Breast epithelium (tissue), 4 donors: ENCODE data around the gene COX18. TPM values are rescaled to one million over a fixed set of nuclear protein-coding genes. Genes with fewer than 3 reads are reported as not detected.
A peak's percentile ranks its signal among the peaks of the same experiment; 100 is the strongest.

ENCODE experiments used
- DNase-seq, 2 donors: peaks; one replicate each; pipeline ENCODE4 v3.0.0-alpha.2; 2019; ENCODE audit warnings: low spot score in 2 of 2
- H3K27ac ChIP-seq, 2 donors: fragments of 200-600 bp; sonication (generic) in 1 of 2; one replicate each; pipeline ENCODE4 v1.5.1; 2016 to 2019; ENCODE audit warnings: mild to moderate bottlenecking in 1 of 2
- H3K27me3 ChIP-seq, 2 donors: fragments of 200-600 bp; sonication (generic) in 1 of 2; one replicate each; pipeline versions ENCODE4 v1.5.1 to v1.6.0; 2017 to 2019; ENCODE audit warnings: control low read depth in 1 of 2, mild to moderate bottlenecking in 1 of 2
- H3K36me3 ChIP-seq: fragments of 200-600 bp; one replicate; pipeline ENCODE4 v1.5.1; 2019
- H3K4me1 ChIP-seq, 2 donors: fragments of 200-600 bp; sonication (generic); one replicate each; pipeline ENCODE4 v1.5.1; 2016 to 2019; ENCODE audit warnings: control low read depth in 1 of 2
- H3K4me3 ChIP-seq, 3 donors: fragments of 200-600 bp; sonication (generic); 1 replicate in 2 of 3; 2 replicates in 1 of 3; pipeline ENCODE4 v1.5.1; 2016 to 2019; ENCODE audit warnings: mild to moderate bottlenecking in 3 of 3, moderate library complexity in 2 of 3
- H3K9me3 ChIP-seq, 2 donors: fragments of 200-600 bp; sonication (generic) in 1 of 2; one replicate each; pipeline ENCODE4 v1.5.1; 2016 to 2019; ENCODE audit warnings: control low read depth in 1 of 2
- POLR2A ChIP-seq: fragments of 450-650 bp; IDR thresholded peaks from one replicate; pipeline ENCODE4 v1.6.1; 2016; ENCODE audit warnings: antibody characterized with exemption, mild to moderate bottlenecking, moderate library complexity
- POLR2AphosphoS5 ChIP-seq, 3 donors: sonication (generic); formaldehyde crosslinking; IDR thresholded peaks; one replicate each; pipeline ENCODE4 v1.6.1; 2017; ENCODE audit warnings: antibody characterized with exemption in 3 of 3
- intact Hi-C: fragments of 100-400 bp; cut with DNase I; formaldehyde crosslinking; loops from one replicate; pipeline ENCODE4 v1.15.1; 2023; ENCODE audit warnings: low total_unique reads
- total RNA-seq, 3 donors: library from RNA; depleted of rRNA; stranded (reverse); fragments of >200 nt; gene quantifications; one replicate each; pipeline ENCODE4 v1.1.0, GENCODE V29; 2016
- TF ChIP-seq, protein P1 (sequence below), 3 donors: fragments of 450-650 bp; IDR thresholded peaks; one replicate each; pipeline ENCODE4 v1.5.1; 2016 to 2017; ENCODE audit warnings: antibody characterized with exemption in 3 of 3, mild to moderate bottlenecking in 3 of 3, moderate library complexity in 3 of 3

Gene COX18
- total RNA-seq, 3 donors from 2014 or later = 18.0 to 33.4 (median 19.0) TPM

DNA sequence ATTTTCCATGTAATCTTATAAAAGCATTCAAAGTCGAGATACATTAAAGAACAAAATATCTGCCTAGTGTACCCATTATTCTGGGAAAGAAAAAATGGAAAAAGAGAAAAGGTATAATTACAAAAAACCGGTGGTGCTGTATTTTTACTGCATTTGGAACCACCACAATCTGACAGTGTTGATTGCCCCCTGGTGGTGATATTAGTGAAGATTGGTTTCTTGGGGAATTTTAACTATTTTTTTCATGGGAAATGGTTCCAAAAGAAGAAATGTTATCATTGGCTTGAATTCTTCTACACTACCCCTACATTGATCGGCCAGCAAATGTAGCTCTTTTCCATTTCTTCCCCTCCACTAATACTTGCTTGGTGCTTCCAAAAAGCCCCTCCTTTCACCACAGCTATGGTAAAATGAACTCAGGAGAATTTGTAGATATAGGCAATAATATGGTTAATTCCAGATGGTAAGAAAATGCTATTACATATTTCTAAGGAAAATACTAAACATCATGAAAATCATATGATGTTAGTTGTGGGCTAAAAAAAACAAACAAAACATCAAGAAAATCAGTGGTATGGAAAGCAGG lies 50.0 kb downstream of the COX18 start:
- H3K27me3 ChIP-seq = no peaks in the 10 kb centered on the region
- H3K27ac ChIP-seq = no peak overlapping the region
- no peak overlapping the region for H3K4me3 ChIP-seq
- H3K9me3 ChIP-seq = no peaks in the 10 kb centered on the region
- intact Hi-C loops = no loop called here
- TF ChIP-seq, protein P1, sequence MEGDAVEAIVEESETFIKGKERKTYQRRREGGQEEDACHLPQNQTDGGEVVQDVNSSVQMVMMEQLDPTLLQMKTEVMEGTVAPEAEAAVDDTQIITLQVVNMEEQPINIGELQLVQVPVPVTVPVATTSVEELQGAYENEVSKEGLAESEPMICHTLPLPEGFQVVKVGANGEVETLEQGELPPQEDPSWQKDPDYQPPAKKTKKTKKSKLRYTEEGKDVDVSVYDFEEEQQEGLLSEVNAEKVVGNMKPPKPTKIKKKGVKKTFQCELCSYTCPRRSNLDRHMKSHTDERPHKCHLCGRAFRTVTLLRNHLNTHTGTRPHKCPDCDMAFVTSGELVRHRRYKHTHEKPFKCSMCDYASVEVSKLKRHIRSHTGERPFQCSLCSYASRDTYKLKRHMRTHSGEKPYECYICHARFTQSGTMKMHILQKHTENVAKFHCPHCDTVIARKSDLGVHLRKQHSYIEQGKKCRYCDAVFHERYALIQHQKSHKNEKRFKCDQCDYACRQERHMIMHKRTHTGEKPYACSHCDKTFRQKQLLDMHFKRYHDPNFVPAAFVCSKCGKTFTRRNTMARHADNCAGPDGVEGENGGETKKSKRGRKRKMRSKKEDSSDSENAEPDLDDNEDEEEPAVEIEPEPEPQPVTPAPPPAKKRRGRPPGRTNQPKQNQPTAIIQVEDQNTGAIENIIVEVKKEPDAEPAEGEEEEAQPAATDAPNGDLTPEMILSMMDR (IDR thresholded peaks at IDR 0.05) = peak; percentile 58 to 79 (median 73)
- TF ChIP-seq POLR2A = no peak
- TF ChIP-seq POLR2AphosphoS5 (IDR thresholded peaks at IDR 0.05) = no peak
- no peaks in the 10 kb centered on the region for H3K4me1 ChIP-seq
- DNase-seq = no peak
- no peaks in the 10 kb centered on the region for H3K36me3 ChIP-seq

DNA sequence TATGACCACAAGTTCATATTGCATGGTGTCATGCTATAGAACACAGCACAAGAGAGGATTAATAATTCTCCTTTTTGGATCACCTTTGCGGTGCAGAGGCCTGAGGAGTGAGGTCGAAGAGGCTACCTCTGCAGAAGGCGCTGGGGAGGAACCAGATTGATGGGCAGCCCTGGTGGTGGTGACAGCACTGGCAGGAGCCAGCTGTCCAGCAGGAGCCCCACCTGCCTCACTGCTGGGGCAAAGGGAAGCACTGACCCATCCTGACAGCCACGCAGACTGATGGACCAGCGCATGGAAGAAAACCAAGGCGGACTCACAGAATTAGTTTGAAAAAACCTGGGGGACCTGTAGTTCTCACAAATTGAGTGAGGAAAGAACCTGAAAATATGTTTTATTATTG lies 50.9 kb downstream of the COX18 start:
- H3K4me3 ChIP-seq = no peak overlapping the region
- H3K4me1 ChIP-seq = no peaks in the 10 kb centered on the region
- no peaks in the 10 kb centered on the region for H3K9me3 ChIP-seq
- intact Hi-C loops = no loop called here
- no peaks in the 10 kb centered on the region for H3K27me3 ChIP-seq
- no peak overlapping the region for H3K27ac ChIP-seq
- no peak for DNase-seq
- H3K36me3 ChIP-seq = no peaks in the 10 kb centered on the region
- TF ChIP-seq POLR2A = no peak
- TF ChIP-seq, protein P1 (IDR thresholded peaks at IDR 0.05) = no peak
- no peak for TF ChIP-seq POLR2AphosphoS5 (IDR thresholded peaks at IDR 0.05)

DNA sequence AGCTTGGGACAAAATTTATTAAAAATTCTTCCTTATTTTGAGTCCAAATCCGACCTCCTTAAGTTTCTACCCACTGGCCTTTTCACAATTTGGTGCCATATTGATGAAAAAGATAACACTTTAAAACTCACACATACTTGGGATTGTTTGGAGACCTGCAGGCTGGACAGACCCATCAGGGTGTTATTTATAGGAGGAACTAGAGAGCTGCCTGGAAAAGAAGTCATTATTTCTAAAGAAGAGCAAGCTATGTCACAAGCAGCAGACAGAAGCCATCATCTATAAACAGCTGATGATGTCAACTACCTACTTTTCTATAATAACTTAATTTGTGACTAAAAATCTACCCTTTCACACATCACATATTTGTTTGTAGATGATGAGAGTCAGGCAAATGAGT lies 56.2 kb downstream of the COX18 start:
- no peaks in the 10 kb centered on the region for H3K4me1 ChIP-seq
- peaks cover 10 to 12% of the 10 kb centered on the region in 2 donors for H3K9me3 ChIP-seq
- H3K27me3 ChIP-seq = no peaks in the 10 kb centered on the region
- no peak overlapping the region for H3K4me3 ChIP-seq
- TF ChIP-seq, protein P1 (IDR thresholded peaks at IDR 0.05) = no peak
- TF ChIP-seq POLR2AphosphoS5 (IDR thresholded peaks at IDR 0.05) = no peak
- no peak for TF ChIP-seq POLR2A
- intact Hi-C loops = no loop called here
- DNase-seq = no peak
- H3K36me3 ChIP-seq = no peaks in the 10 kb centered on the region
- H3K27ac ChIP-seq = no peak overlapping the region

DNA sequence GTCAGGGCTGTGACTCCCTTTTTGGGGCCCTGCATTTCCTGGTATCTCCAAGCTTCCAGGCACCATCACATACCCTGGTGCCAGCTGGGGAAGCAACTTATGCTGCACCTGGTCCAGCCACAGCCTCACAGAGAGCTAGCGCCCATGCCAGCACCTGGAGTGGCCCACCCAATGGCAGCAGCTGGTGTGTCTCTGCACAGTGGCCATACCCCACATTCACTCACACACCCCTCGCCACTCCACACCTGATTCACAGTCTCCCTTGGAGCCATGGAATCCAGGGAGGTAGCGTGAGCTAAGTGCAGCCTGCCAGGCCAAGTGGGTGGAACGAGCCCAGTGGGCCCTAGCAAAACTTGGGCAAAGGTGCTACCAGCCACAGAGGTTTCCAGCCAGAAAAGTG lies 56.8 kb downstream of the COX18 start:
- intact Hi-C loops = no loop called here
- no peak for TF ChIP-seq POLR2AphosphoS5 (IDR thresholded peaks at IDR 0.05)
- TF ChIP-seq, protein P1 (IDR thresholded peaks at IDR 0.05) = no peak
- TF ChIP-seq POLR2A = no peak
- no peak for DNase-seq
- H3K36me3 ChIP-seq = no peaks in the 10 kb centered on the region
- no peak overlapping the region for H3K27ac ChIP-seq
- no peaks in the 10 kb centered on the region for H3K4me1 ChIP-seq
- no peaks in the 10 kb centered on the region for H3K27me3 ChIP-seq
- H3K4me3 ChIP-seq = no peak overlapping the region
- H3K9me3 ChIP-seq = peaks cover 10 to 12% of the 10 kb centered on the region in 2 donors

DNA sequence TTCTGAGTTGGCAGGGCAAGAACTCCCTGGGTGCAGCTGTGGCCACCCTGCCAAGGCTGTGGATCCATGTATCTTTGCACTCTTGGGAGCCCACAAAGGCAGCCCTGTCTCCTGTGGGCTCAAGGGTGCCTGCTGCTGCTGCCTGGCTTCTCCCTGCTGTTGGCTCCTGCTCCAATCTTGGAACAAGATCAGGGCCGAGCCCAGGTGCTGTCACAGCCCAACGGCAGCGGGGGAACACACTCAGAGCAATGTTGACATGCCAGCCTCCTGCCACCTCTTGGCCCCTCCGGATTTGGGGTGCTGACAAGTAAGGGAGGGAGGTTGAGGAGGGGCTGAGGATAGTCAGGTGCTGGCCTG lies 57.9 kb downstream of the COX18 start:
- no peak for DNase-seq
- Histone ChIP-seq H3K4me1 (no peaks in the 10 kb centered on the region), H3K27ac (no peak overlapping the region), H3K4me3 (no peak overlapping the region), H3K36me3 (no peaks in the 10 kb centered on the region), H3K27me3 (no peaks in the 10 kb centered on the region), H3K9me3 (peaks cover 10 to 12% of the 10 kb centered on the region in 2 donors)
- intact Hi-C loops = no loop called here
- no peak for TF ChIP-seq POLR2A
- no peak for TF ChIP-seq POLR2AphosphoS5 (IDR thresholded peaks at IDR 0.05)
- TF ChIP-seq, protein P1 (IDR thresholded peaks at IDR 0.05) = no peak
